ENCODE results near the gene HEMK1.
A peak's percentile ranks its signal among the peaks of the same experiment; 100 is the strongest.

Gene HEMK1

GRCh38 chr3:50635066-50635465, 65.7 kb downstream of the HEMK1 start:
- H3K9me3 Mint-ChIP-seq, result no peaks in the 10 kb centered on the region
- no peak overlapping the region for H3K4me3 Mint-ChIP-seq
- peak overlapping the region; percentile 45 for H3K27ac Mint-ChIP-seq
- peaks cover 29% of the 10 kb centered on the region for H3K36me3 Mint-ChIP-seq (ENCODE audit: low read depth)
- peaks cover 62% of the 10 kb centered on the region for H3K4me1 Mint-ChIP-seq (ENCODE audit: low read depth)
- no peaks in the 10 kb centered on the region for H3K27me3 Mint-ChIP-seq (ENCODE audit: low read depth)

DNA sequence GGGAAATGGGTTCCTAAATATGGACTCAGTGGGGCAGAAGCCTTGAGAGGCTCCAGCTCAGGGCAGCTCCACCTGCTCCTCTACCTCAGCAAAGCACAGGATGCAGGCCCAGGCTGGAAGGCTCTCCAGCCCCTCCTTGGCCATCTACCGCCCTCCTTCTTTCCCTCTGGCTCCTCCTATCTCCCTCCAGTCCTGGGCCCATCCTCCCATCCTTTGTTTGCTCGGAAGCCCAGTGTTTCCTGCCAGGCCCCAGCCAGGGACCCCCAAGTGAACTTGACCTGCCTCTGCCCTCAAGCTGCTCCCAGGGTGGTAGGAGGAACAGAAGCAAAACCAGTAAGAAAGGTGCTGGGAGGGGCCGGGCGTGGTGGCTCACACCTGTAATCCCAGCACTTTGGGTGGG, 67.7 kb downstream of the HEMK1 start:
- no peaks in the 10 kb centered on the region for H3K27me3 Mint-ChIP-seq (ENCODE audit: low read depth)
- peak overlapping the region; percentile 23 for H3K27ac Mint-ChIP-seq
- peaks cover 32% of the 10 kb centered on the region for H3K36me3 Mint-ChIP-seq (ENCODE audit: low read depth)
- H3K4me1 Mint-ChIP-seq (ENCODE audit: low read depth), result peaks cover 49% of the 10 kb centered on the region
- H3K9me3 Mint-ChIP-seq, result no peaks in the 10 kb centered on the region
- no peak overlapping the region for H3K4me3 Mint-ChIP-seq

- Mint-ChIP-seq H3K27ac (peak overlapping the region; percentile 71), H3K36me3 (ENCODE audit: low read depth) (peaks cover 33% of the 10 kb centered on the region), H3K4me1 (ENCODE audit: low read depth) (peaks cover 40% of the 10 kb centered on the region), H3K4me3 (no peak overlapping the region), H3K9me3 (no peaks in the 10 kb centered on the region), H3K27me3 (ENCODE audit: low read depth) (no peaks in the 10 kb centered on the region)
These were observed 68.6 kb downstream of the HEMK1 start for GRCh38 chr3:50637945-50638344.

- Mint-ChIP-seq H3K36me3 (ENCODE audit: low read depth) (peaks cover 39% of the 10 kb centered on the region), H3K4me1 (ENCODE audit: low read depth) (peaks cover 29% of the 10 kb centered on the region), H3K27ac (no peak overlapping the region), H3K9me3 (no peaks in the 10 kb centered on the region), H3K27me3 (ENCODE audit: low read depth) (no peaks in the 10 kb centered on the region), H3K4me3 (no peak overlapping the region)
These were observed 69.8 kb downstream of the HEMK1 start for GRCh38 chr3:50639055-50639494.

- H3K36me3 Mint-ChIP-seq (ENCODE audit: low read depth), result peaks cover 46% of the 10 kb centered on the region
These were observed 73.1 kb downstream of the HEMK1 start for GRCh38 chr3:50642382-50642781.

GRCh38 chr3:50644561-50644960, 75.2 kb downstream of the HEMK1 start:
- H3K9me3 Mint-ChIP-seq, result no peaks in the 10 kb centered on the region
- peaks cover 2% of the 10 kb centered on the region for H3K4me1 Mint-ChIP-seq (ENCODE audit: low read depth)
- peaks cover 45% of the 10 kb centered on the region for H3K36me3 Mint-ChIP-seq (ENCODE audit: low read depth)
- H3K27me3 Mint-ChIP-seq (ENCODE audit: low read depth), result no peaks in the 10 kb centered on the region
- no peak overlapping the region for H3K27ac Mint-ChIP-seq
- no peak overlapping the region for H3K4me3 Mint-ChIP-seq

More at GRCh38 chr3:50642382-50642781, 73.1 kb downstream of the HEMK1 start:
- no peaks in the 10 kb centered on the region for H3K27me3 Mint-ChIP-seq (ENCODE audit: low read depth)
- H3K4me3 Mint-ChIP-seq, result no peak overlapping the region
- H3K27ac Mint-ChIP-seq, result peak overlapping the region; percentile 41
- H3K9me3 Mint-ChIP-seq, result no peaks in the 10 kb centered on the region
- H3K4me1 Mint-ChIP-seq (ENCODE audit: low read depth), result peaks cover 11% of the 10 kb centered on the region

DNA sequence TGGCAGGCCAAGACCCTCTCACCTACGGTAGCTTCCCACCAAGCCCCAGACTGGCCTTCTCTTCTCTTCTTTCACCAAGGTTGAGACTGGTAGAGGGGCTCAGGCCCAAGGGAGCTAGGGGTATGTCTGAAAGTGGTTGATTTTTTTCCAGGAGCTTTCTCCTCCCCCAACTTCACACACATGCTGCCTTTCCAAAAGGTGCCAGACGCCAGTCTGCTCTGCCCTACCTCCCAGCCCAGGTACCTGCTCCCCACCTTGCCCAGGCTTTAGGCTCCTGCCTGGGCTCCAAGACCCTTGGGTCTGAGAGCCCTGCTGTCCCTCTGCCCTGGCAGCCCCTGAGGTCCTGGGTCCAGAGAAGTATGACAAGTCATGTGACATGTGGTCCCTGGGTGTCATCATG, 76.1 kb downstream of the HEMK1 start:
- H3K36me3 Mint-ChIP-seq (ENCODE audit: low read depth), result peaks cover 46% of the 10 kb centered on the region
- no peak overlapping the region for H3K4me3 Mint-ChIP-seq
- H3K27me3 Mint-ChIP-seq (ENCODE audit: low read depth), result no peaks in the 10 kb centered on the region
- H3K9me3 Mint-ChIP-seq, result no peaks in the 10 kb centered on the region
- no peak overlapping the region for H3K27ac Mint-ChIP-seq
- H3K4me1 Mint-ChIP-seq (ENCODE audit: low read depth), result peaks cover 1% of the 10 kb centered on the region
